Gastroesophageal sphincter (tissue), 4 donors: ENCODE results near the gene NLRP1. TPM values are rescaled to one million over a fixed set of nuclear protein-coding genes. Genes with fewer than 3 reads are reported as not detected.

ENCODE experiments used
- ATAC-seq: fragments of 150-250 bp; one replicate; pipeline ENCODE4 v1.9.1; 2016; ENCODE audit warnings: mild to moderate bottlenecking, moderate library complexity
- H3K27ac ChIP-seq, 4 donors: fragments of 200-600 bp; sonication (generic) in 3 of 4; 1 replicate in 3 of 4; 2 replicates in 1 of 4; pipeline ENCODE4 v1.5.1; 2016 to 2019
- H3K27me3 ChIP-seq: fragments of 200-600 bp; sonication (generic); one replicate; pipeline ENCODE4 v1.5.1; 2019
- H3K36me3 ChIP-seq, 2 donors: fragments of 200-600 bp; sonication (generic); one replicate each; pipeline ENCODE4 v1.5.1; 2019; ENCODE audit warnings: control low read depth in 1 of 2
- H3K4me1 ChIP-seq, 3 donors: fragments of 200-600 bp; sonication (generic); 1 replicate in 2 of 3; 2 replicates in 1 of 3; pipeline ENCODE4 v1.5.1; 2016 to 2019; ENCODE audit warnings: control low read depth in 2 of 3
- H3K4me3 ChIP-seq, 2 donors: fragments of 200-600 bp; sonication (generic); one replicate each; pipeline ENCODE4 v1.5.1; 2019; ENCODE audit warnings: mild to moderate bottlenecking in 1 of 2, moderate library complexity in 1 of 2
- H3K9me3 ChIP-seq, 3 donors: fragments of 200-600 bp; sonication (generic); one replicate each; pipeline ENCODE4 v1.5.1; 2017 to 2019; ENCODE audit warnings: control low read depth in 2 of 3
- EP300 ChIP-seq: sonication (generic); formaldehyde crosslinking; IDR thresholded peaks from one replicate; pipeline ENCODE4 v1.6.1; 2017; ENCODE audit warnings: antibody characterized with exemption, mild to moderate bottlenecking
- POLR2A ChIP-seq, 2 donors: fragments of 450-650 bp; IDR thresholded peaks; one replicate each; pipeline ENCODE4 v1.6.1; 2017; ENCODE audit warnings: antibody characterized with exemption in 2 of 2, mild to moderate bottlenecking in 2 of 2, moderate library complexity in 1 of 2
- POLR2AphosphoS5 ChIP-seq: sonication (generic); formaldehyde crosslinking; IDR thresholded peaks from one replicate; pipeline ENCODE4 v1.6.1; 2017; ENCODE audit warnings: antibody characterized with exemption
- WGBS, 2 donors: methylation state at CpG; one replicate each; pipeline ENCODE4 v1.1.5; 2018; ENCODE audit warnings: low coverage in 1 of 2; 5-methylcytosine and 5-hydroxymethylcytosine counted together
- total RNA-seq, 4 donors: library from RNA; depleted of rRNA; stranded (reverse); fragments of >200 nt; gene quantifications; one replicate each; pipeline ENCODE4 v1.1.0, GENCODE V29; 2016
- TF ChIP-seq, protein P1 (sequence below), 4 experiments: fragments of 200-600 bp in 2 of 4; fragments of 450-650 bp in 2 of 4; sonication (generic) in 1 of 4; IDR thresholded peaks; one replicate each; pipeline ENCODE4 v1.5.1; 2017 to 2019; ENCODE audit warnings: antibody characterized with exemption in 4 of 4, mild to moderate bottlenecking in 2 of 4, moderate library complexity in 2 of 4

The NLRP1 gene
- total RNA-seq, 4 donors from 2014 or later: 8.2 to 26.0 (median 19.6) TPM

DNA sequence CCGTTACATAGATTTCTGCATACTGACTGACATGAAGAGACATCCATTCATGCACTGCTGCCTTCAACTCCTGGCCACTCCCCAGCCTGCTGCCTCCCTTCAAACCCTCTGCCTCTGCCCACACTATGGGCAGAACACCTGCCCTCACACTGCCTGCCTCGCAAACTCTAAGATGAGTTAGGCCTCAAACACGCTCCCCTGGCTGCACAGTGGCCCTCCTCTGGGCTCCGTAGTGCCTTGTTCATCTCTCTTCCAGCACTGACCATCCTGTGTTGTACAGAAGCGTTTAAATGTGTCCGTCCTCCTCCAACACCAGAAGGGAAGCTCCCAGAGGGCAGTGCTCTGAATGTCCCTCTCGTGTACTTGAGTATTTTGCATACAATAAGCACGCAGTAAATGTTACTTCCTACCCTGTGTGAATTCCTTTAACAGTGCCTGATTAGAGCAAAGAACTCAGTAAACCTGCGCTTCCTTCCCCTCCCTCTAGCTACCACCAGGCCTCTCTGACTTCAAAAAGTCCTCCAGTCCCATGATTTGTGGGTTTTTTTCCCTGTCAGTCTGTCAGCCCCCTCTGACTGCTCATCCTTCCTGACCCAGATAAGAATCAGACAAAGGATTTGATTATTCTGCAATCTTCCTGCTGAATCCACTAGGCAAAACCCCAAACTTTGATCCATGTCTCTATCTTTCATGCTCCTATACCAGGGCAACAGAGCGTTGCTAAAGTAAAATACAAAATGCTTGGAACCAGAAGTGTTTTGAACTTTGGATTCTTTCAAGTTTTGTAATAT lies 119.4 kb downstream of the NLRP1 start:
- WGBS, 2 donors: 83 to 85% methylated on average over 4 to 6 of the region's 10 CpGs

More for the DNA sequence above, 119.4 kb downstream of the NLRP1 start:
- Histone ChIP-seq H3K4me3 (no peak overlapping the region), H3K27me3 (no peaks in the 10 kb centered on the region), H3K9me3 (no peaks in the 10 kb centered on the region), H3K36me3 (peaks cover 0 to 40% of the 10 kb centered on the region in 2 donors), H3K27ac (no peak overlapping the region), H3K4me1 (peaks cover 0 to 31% (median 13%) of the 10 kb centered on the region in 3 donors)
- ATAC-seq: no peak
- no peak for TF ChIP-seq POLR2AphosphoS5
- TF ChIP-seq EP300: no peak
- TF ChIP-seq POLR2A (IDR thresholded peaks at IDR 0.05): no peak
- TF ChIP-seq, protein P1, sequence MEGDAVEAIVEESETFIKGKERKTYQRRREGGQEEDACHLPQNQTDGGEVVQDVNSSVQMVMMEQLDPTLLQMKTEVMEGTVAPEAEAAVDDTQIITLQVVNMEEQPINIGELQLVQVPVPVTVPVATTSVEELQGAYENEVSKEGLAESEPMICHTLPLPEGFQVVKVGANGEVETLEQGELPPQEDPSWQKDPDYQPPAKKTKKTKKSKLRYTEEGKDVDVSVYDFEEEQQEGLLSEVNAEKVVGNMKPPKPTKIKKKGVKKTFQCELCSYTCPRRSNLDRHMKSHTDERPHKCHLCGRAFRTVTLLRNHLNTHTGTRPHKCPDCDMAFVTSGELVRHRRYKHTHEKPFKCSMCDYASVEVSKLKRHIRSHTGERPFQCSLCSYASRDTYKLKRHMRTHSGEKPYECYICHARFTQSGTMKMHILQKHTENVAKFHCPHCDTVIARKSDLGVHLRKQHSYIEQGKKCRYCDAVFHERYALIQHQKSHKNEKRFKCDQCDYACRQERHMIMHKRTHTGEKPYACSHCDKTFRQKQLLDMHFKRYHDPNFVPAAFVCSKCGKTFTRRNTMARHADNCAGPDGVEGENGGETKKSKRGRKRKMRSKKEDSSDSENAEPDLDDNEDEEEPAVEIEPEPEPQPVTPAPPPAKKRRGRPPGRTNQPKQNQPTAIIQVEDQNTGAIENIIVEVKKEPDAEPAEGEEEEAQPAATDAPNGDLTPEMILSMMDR (IDR thresholded peaks at IDR 0.05): no peak

Other genes with a start within 250 kb of the NLRP1 start
- 10 to 100 TPM; 50.1 to 71.0 (median 56.4) TPM for gene NUP88, start 164.8 kb downstream of the NLRP1 start, total RNA-seq
- 10 to 100 TPM; 22.7 to 46.9 (median 43.8) TPM for gene RPAIN, start 164.3 kb downstream of the NLRP1 start, total RNA-seq
- gene C1QBP, start 145.4 kb downstream of the NLRP1 start, total RNA-seq: 100 to 1,000 TPM in 3 of 4 donors, 10 to 100 TPM in 1; 84.4 to 111 (median 108) TPM
- 10 to 100 TPM in 3 of 4 donors, 1 to 10 TPM in 1; 7.2 to 13.7 (median 11.3) TPM for gene DHX33, start 115.5 kb downstream of the NLRP1 start, total RNA-seq
- gene DERL2, start 98.3 kb downstream of the NLRP1 start, total RNA-seq: 10 to 100 TPM; 23.8 to 48.5 (median 26.2) TPM
- 10 to 100 TPM in 3 of 4 donors, 1 to 10 TPM in 1; 8.6 to 20.9 (median 14.3) TPM for gene MIS12, start 97.9 kb downstream of the NLRP1 start, total RNA-seq